ENCODE data around the gene KIF1B.
"Not testable (repeated sequence)": the region's sequence is repeated elsewhere in the genome, so short reads cannot be mapped to it uniquely, and the experiment has no call there.

The KIF1B gene

DNA sequence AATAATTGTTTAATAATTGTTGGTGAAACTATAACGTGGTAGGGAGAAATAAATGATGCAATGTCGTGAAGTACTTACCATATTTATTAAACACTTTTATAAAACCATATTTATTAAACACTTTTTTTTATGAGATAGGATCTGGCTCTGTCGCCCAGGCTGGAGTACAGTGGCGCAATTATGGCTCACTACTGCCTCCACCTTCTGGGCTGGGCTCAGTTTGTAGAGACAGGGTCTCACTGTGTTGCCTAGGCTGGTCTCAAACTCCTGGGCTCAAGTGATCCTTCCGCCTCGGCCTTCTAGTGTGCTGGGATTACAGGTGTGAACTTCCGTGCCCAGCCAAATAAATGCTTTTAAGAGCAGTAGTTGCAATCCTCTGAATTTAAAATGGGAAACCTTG, 112.5 kb downstream of the KIF1B start:
- in situ Hi-C loops (cut with HindIII; ENCODE audit: low sequenced_read_pairs): no loop called here

DNA sequence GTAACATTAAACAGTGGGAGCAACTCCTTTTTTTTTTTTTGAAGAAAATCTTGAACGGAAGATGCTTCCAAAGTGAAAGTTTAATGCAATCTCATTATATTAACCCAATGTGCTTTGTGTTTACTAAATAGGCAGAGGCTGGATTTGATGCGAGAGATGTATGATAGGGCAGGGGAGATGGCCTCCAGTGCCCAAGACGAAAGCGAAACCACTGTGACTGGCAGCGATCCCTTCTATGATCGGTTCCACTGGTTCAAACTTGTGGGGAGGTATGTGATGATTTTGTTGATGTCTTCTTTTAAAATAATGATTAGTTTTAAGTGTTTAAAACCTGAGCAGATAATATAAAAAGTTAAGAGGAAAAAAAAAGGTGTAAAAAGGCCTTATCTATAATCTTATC, 114.3 kb downstream of the KIF1B start:
- in situ Hi-C loops (cut with HindIII; ENCODE audit: low sequenced_read_pairs): no loop called here

DNA sequence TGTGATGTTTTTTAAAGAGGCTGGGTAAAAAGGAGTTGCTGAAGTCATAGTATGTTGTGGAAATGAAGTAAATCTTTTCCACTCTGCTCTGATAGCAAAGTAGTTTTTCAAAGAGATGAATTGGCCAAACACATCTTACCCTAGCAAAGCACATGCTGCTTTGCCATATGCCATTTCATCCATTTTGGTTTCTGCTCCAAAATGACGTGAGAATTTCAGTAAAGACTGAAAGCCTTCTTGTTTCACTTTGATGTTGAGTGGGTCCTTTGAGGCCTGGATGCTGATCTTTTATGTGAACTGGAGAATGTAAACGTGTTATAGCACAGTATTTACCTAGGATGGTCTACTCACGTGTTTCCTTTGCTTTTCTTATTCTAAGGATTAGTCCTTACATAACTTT, 115.2 kb downstream of the KIF1B start:
- in situ Hi-C loops (cut with HindIII; ENCODE audit: low sequenced_read_pairs): no loop called here

DNA sequence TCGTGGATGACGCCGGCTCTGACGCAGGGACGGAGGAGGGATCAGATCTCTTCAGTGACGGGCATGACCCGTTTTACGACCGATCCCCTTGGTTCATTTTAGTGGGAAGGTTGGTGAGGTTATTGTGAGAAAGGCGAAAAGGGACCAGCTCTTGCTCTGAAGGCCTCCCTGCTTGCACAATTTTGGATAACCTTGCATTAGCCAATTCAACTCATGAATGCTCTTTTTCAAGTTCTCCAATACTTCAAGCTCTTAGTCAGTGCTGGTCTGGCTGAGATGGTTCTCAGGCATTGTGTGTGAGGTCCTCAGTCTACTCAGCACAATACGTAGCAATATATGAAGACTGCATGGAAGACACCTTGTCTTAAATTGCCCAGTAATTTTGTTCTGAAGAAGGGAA, 115.9 kb downstream of the KIF1B start:
- in situ Hi-C loops (cut with HindIII; ENCODE audit: low sequenced_read_pairs): no loop called here

DNA sequence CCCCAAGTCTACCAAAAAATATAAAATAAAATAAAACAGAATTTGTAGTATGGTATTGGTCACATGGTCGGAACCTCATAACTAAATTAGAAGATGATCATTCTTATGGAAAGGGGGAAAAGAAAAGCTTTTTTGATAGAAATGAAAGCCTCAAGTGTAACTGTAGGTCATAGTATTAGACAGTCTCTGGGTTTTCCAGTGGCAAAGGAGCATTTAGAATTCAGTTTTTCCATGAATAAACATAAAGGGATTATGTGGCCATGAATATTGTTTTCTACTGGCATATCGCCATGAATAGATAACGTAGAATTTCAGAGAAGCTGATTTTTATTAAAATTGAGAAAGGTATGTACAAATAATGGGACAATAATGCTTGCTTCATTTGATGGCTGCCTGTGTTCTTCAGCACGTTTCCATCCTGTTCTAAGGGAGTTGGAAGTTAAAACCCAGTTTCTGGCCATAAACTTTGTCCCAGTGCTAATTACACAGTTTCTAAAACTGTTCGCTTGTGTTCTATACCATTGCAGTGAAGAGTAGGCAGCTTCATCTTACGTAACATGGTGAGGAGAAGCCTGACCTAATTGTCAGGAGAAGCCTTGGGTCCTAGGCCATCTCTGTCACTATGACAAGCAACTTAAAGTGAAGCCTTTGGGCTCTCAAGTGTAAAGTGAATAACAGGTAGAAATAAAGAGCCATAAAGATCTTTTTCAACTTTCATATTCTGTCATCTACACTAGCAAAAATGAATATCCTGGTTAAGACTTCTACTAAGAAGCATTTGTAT, 118.0 kb downstream of the KIF1B start:
- in situ Hi-C loops (cut with HindIII; ENCODE audit: low sequenced_read_pairs): no loop called here

DNA sequence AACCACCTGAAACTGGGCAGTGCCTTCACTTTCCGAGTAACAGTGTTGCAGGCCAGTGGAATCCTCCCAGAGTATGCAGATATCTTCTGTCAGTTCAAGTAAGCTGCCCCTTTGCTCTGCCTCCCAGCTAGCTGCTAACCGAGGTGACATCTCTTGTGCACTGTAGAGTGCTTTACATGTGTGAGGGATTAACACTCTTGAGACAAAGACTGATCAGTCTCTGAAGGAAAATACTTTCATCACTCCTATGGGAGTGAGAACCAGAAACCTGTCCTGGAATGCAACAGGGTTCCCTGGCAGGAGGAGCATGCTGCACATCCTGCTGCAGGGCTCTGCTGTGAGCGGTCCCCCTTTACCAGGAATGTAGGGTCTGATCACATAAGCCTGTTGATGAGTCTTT, 127.1 kb downstream of the KIF1B start:
- in situ Hi-C loops (cut with HindIII; ENCODE audit: low sequenced_read_pairs): no loop called here

DNA sequence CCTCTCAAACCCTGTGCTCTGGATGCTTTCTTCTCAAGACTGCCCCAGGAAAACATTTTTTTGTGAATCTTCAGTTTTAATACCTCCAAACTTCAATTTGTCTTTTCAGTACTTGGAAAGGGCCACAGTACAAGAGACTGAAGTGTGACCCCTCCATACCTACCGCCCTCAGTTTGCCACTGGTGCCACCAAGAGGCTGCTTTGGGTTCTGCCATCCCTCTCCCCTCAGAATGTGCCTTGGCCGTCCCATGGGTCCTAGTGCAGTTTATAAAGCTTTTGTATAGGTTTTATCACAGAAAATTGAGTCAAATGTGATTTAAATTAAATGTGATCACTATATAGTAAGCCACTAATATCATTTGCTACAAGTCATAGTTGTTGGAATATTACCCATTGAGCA, 127.7 kb downstream of the KIF1B start:
- in situ Hi-C loops (cut with HindIII; ENCODE audit: low sequenced_read_pairs): no loop called here

DNA sequence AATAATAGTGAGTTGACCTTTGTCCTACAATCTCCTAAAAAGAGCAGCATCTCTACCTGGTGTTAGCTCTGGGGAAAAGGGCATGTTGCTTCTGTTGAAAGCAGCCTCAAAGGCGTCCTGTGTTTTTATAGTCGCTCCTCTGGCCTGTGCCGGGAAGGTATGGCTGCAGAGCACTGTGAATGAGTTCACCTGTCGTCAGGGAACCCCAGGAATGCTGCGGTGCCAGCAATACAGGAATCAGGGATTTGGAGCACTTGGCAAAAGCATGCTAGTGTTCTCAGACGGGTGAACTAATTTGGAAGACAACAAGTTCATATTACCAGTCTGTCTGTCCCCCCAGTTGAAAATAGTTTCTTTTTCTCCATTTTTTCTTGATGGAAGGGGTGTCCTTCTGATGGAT, 128.2 kb downstream of the KIF1B start:
- in situ Hi-C loops (cut with HindIII; ENCODE audit: low sequenced_read_pairs): no loop called here

DNA sequence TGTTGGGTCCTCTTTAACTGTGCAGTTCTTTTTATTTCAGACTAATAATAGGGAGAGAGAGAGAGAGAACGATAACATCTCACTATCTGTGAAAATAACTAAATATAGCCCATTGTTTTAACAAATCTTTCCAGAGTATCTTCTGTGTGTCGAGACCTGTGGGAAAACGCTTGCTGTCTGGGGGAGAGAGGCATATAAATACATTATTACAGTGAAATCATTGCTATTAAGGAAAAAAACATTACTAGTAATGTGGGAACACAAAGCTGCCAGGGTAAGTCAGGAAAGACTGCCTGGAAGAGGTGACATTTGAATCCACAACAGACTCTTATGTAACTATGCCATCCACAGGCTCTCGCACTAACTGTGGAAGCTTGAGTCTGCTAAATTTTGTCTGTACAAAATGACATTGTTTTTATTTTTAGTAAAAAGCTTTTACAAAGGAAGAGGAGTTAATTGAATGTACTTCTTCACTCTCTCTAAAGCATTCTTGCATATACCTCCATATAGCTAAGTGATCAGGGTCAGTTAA, 128.7 kb downstream of the KIF1B start:
- in situ Hi-C loops (cut with HindIII; ENCODE audit: low sequenced_read_pairs): no loop called here

DNA sequence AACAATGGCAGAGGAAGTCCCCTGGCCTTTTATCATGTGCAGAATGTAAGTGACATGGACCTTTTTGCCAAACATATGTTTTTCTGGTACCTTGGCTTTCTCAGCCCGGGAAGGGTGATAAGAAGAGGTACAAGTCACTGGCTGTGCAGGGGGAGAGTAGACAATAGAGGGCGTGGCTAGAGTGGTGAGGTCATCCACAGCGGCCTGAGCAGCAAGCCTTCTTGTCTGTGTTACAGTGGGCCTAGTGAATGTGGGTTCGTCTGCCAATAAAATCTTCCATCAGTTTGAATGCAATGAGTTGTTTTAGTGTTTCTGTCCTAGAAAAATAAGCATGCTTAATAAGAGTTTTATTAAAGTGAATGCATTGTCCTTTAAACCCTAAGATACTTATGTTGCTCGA, 129.4 kb downstream of the KIF1B start:
- in situ Hi-C loops (cut with HindIII; ENCODE audit: low sequenced_read_pairs): no loop called here

DNA sequence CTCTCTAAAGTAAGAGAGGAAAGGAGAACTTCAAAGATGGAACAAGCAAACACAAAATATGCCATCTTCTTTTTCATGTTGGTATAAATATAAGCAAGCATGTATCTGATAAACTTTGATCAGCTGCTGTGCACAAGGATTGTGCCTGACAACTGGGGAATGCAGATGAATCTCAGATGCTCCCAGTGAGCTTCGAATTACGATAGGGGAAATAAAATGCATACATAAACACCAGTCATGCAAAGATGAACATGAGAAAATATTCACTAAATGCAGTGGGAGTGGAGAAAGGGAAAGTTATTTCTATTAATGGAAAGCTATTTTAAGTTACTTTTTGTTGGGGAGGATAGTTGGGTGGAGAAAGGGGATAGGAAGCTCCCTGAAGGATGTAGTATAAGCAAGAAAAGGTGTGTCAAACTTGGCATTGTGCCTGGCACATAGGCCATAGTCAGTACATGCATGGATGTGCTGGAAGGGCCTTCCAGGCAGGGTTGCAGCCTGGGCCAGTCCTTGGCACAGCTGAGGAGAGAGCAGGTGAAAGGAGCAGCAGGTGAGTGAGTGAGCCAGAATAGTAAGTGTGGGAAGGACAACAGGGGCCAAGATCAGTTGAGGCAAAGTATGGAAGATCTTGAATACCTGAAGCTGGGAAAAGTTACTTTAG, 130.7 kb downstream of the KIF1B start:
- in situ Hi-C loops (cut with HindIII; ENCODE audit: low sequenced_read_pairs): no loop called here

DNA sequence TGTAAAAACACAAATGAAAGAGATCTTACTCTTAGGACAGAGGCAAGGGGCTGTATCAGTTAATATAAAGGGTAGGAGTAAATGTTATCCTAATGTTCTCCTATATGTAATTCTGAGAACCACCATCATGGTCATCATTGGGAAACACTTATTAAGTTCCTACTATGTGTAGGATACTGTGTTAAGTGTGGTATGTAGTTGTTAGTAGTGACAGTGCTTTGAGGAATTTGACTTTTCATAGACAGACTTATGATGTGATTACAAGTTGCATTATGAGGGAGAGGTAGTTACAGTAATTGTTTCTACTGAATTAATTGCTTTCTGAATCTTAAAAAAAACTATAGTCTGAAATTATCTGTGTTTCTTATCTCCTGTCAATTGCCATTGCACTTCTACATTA, 136.7 kb downstream of the KIF1B start:
- in situ Hi-C loops (cut with HindIII; ENCODE audit: low sequenced_read_pairs): no loop called here

DNA sequence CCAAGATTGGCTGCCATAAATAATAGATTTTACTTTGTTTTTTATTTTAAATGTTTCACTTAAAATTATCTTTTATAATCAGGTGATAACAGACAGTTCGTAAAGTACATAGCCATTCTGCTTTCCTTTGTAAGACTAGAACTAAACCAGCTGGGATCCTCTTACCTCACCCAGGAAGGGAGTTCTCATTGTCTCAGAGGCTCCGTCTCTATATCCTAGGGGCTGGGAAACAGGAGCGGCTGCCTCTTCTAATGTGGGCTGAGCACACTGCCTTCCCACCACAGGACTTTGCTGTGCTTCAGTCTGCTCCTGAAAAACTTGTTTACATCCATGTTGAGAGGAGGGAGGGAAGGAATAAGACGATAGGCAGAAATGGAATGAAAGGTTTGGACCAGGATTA, 142.9 kb downstream of the KIF1B start:
- in situ Hi-C loops (cut with HindIII; ENCODE audit: low sequenced_read_pairs): no loop called here

DNA sequence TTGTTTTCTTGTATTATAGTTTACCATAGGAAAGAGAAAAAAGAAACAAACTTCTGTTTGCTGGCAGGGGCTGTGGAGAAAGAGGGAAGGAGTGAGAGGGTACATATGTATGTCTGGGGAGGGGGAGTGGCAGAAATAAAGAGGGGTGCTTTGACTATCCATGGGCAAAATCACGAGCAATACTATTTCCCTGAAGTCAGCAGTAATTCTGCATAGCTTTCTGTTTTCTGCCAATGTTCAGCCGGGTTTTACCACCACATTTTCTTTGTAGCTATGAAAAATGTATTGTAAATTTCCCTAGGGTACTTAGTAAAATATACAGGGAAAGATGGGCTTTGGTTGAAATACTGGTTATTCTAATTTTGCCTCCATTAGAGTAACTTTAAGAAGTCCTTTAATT, 143.3 kb downstream of the KIF1B start:
- in situ Hi-C loops (cut with HindIII; ENCODE audit: low sequenced_read_pairs): no loop called here

DNA sequence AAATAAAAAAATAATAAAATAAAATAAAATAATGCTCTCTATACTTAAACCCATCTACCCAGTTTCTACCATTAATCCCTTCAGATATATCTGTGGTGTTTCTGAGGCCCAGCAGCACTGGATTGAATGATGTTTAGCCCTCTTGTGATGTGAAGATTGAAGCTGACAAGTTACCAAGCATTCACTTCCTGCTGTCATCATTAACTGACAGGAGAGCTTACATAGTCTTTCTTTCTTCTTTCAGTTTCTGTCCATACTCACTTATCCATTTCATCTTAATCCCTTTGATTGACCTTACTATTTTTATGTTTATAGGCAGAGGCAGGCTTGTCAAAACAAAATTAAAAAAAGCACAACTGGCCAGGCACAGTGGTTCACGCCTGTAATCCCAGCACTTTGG, 149.7 kb downstream of the KIF1B start:
- in situ Hi-C loops (cut with HindIII; ENCODE audit: low sequenced_read_pairs): no loop called here

DNA sequence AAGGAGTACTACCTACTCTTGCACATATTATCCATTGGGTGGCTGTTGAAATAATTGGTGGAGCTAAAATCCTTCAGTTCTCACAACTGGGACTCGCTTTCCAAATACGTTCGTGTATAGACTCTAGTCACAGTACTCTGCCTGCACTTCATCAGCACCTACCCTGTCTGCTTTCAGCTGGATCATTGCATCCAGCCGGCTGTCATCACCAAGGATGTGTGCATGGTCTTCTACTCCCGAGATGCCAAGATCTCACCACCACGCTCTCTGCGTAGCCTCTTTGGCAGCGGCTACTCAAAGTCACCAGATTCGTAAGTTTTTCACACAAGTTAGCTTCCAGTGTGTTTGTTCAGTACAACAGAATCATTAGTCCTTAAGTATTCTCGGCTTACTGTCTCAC, 151.1 kb downstream of the KIF1B start:
- in situ Hi-C loops (cut with HindIII; ENCODE audit: low sequenced_read_pairs): no loop called here

DNA sequence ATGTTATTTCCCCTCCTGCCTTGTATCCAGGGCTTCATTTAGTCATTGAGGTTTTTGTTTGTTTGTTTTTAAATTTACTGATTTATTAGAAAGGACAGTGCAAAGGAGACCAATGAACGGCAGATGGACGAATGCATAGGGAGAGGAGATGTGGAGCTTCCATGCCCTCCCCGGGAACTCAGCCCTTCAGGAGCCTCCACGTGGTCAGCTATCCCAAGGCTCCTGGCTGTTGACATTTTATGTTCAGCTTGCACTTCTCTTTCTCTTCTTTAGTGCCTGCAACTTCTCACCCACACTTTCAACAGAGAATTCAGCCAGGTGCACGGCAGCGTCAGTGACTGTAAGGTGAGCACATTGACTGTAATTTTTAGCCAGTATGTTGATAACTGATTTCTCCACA, 157.8 kb downstream of the KIF1B start:
- in situ Hi-C loops (cut with HindIII; ENCODE audit: low sequenced_read_pairs): no loop called here

DNA sequence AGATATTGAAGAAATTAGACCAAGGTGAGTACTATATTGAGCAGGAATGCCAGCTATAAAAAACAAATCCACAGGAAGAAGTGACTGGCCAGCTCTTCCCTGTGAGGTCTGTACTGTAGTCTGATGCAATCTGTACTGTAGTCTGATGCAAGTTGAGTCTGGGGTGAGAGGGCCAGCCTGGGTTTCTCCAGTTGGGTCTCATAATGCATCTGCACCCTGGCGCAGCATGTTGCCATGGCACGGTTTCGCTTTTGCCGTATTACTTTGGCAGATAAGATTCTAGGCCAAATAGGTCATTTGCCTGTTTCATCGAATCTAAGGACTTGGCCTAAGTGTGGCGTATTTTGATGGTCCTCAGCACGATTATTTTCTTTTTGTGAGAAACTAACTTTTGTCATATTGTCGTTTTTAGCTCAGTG, 164.1 kb downstream of the KIF1B start:
- in situ Hi-C loops (cut with HindIII; ENCODE audit: low sequenced_read_pairs): no loop called here

DNA sequence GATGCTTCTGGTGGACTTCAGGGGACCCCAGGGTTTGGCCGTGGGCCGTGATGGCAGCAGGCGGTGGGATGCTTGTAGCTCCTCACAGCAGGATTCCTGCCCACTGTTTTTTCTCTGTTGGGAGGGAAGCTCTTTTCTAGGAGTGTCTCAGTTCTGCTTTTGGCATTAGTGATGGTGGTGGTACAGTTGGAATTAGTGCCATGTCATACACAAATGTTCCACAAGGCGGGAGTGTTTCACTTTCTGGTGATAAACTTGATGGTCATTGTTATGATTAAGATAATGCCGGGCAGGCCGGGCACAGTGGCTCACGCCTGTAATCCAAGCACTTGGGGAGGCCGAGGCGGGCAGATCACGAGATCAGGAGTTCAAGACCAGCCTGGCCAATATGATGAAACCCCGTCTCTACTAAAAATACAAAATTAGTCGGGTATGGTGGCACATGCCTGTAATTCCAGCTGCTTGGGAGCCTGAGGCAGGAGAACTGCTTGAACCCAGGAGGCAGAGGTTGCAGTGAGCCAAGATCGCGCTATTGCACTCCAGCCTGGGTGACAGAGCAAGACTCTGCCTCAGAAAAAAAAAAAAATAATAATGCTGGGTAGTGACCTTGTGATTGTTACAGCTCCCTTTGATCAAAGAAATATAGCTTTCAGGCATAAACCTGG, 167.1 kb downstream of the KIF1B start:
- in situ Hi-C loops (cut with HindIII; ENCODE audit: low sequenced_read_pairs): not testable (repeated sequence)

DNA sequence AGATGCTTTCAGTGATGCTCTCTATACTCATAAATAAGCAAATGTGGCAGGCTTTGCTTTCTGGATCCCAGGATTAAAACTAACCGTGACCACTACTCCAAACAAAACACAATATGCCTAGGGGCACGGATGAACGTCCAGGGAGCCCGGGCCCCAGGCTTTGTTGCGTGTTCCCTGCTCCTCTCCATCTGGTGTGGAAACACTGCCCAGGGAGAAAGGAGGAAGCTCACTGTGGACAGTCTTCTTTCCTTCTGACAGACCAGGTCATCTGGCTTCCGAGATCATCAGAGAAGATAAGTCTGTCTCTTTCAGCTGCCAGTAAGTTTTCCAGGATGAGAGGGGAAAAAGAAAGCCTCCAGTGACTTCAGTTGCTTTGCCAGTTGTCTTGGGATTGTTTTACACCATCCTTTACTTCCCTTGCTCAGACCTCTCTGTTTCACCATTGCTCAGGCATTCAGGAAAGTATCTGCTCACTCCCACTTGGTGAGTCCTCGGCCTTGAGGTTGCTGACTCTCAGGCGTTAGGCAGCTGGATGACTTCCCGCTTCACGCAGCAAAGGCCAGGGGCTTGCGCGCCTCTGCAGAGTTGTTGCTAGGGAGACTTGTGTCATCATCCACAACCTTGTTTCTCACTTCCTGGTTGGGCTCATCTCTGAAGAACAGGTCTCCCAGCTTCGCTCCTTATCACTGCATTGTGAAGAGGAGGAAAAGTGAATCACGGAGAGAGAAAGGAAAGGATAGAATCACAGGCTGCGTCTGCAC, 167.9 kb downstream of the KIF1B start:
- in situ Hi-C loops (cut with HindIII; ENCODE audit: low sequenced_read_pairs): no loop called here

DNA sequence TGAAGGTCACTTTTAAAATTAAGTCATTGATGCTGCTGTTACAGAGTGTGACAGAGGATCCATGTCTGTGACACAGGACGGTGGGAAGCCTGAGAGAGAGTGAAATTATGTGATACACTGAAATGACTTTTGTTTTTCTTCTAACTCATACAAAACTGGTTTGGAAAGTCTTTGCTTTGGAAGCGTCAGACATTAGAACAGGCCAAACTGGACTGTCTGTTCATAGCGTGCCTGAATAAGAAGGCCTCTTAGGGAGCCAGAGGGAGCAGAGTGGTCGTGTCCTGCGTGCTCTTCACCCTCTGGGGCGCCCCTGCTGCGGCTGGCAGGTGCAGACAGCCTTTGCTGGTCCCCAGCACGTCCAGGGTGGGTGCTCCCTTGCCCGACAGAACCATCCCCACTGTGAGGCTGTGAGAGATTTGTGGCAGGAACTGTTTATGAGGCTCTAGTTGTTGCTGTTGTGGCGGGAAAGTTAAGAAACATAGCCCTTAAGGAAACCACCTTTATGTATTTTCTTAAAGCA, 168.8 kb downstream of the KIF1B start:
- in situ Hi-C loops (cut with HindIII; ENCODE audit: low sequenced_read_pairs): no loop called here
